ENCODE data around the gene COL6A3.

COL6A3 gene

GRCh38 chr2:237353215-237353614, 60.7 kb downstream of the COL6A3 start:
- Histone ChIP-seq H3K4me1 (ENCODE audit: control insufficient read depth, insufficient read depth, low read length, poor library complexity, severe bottlenecking) (no peaks in the 10 kb centered on the region), H3K9me3 (ENCODE audit: control insufficient read depth, low read length) (no peaks in the 10 kb centered on the region), H3K4me3 (ENCODE audit: insufficient read depth, low read depth, low read length, poor library complexity, severe bottlenecking) (no peak overlapping the region), H3K27ac (ENCODE audit: insufficient read depth, low read length, poor library complexity, severe bottlenecking) (no peak overlapping the region), H3K36me3 (ENCODE audit: control insufficient read depth, insufficient read depth, low read length) (no peaks in the 10 kb centered on the region), H3K27me3 (replicated peaks; ENCODE audit: control insufficient read depth, insufficient read depth, low read length, poor library complexity, severe bottlenecking) (no peaks in the 10 kb centered on the region)
- DNase-seq, result no peak

GRCh38 chr2:237352279-237352845, 61.6 kb downstream of the COL6A3 start:
- Histone ChIP-seq H3K27ac (ENCODE audit: insufficient read depth, low read length, poor library complexity, severe bottlenecking) (no peak overlapping the region), H3K4me3 (ENCODE audit: insufficient read depth, low read depth, low read length, poor library complexity, severe bottlenecking) (no peak overlapping the region), H3K36me3 (ENCODE audit: control insufficient read depth, insufficient read depth, low read length) (no peaks in the 10 kb centered on the region), H3K4me1 (ENCODE audit: control insufficient read depth, insufficient read depth, low read length, poor library complexity, severe bottlenecking) (no peaks in the 10 kb centered on the region), H3K9me3 (ENCODE audit: control insufficient read depth, low read length) (no peaks in the 10 kb centered on the region), H3K27me3 (replicated peaks; ENCODE audit: control insufficient read depth, insufficient read depth, low read length, poor library complexity, severe bottlenecking) (no peaks in the 10 kb centered on the region)
- DNase-seq, result no peak

- no peak for DNase-seq
- Histone ChIP-seq H3K27ac (ENCODE audit: insufficient read depth, low read length, poor library complexity, severe bottlenecking) (no peak overlapping the region), H3K4me3 (ENCODE audit: insufficient read depth, low read depth, low read length, poor library complexity, severe bottlenecking) (no peak overlapping the region), H3K9me3 (ENCODE audit: control insufficient read depth, low read length) (no peaks in the 10 kb centered on the region), H3K27me3 (replicated peaks; ENCODE audit: control insufficient read depth, insufficient read depth, low read length, poor library complexity, severe bottlenecking) (no peaks in the 10 kb centered on the region), H3K4me1 (ENCODE audit: control insufficient read depth, insufficient read depth, low read length, poor library complexity, severe bottlenecking) (no peaks in the 10 kb centered on the region), H3K36me3 (ENCODE audit: control insufficient read depth, insufficient read depth, low read length) (no peaks in the 10 kb centered on the region)
Measured at GRCh38 chr2:237351796-237352195, 62.2 kb downstream of the COL6A3 start.

GRCh38 chr2:237351046-237351445, 62.9 kb downstream of the COL6A3 start:
- H3K27me3 ChIP-seq (replicated peaks; ENCODE audit: control insufficient read depth, insufficient read depth, low read length, poor library complexity, severe bottlenecking), result no peaks in the 10 kb centered on the region
- no peaks in the 10 kb centered on the region for H3K4me1 ChIP-seq (ENCODE audit: control insufficient read depth, insufficient read depth, low read length, poor library complexity, severe bottlenecking)
- H3K36me3 ChIP-seq (ENCODE audit: control insufficient read depth, insufficient read depth, low read length), result no peaks in the 10 kb centered on the region
- H3K9me3 ChIP-seq (ENCODE audit: control insufficient read depth, low read length), result no peaks in the 10 kb centered on the region
- H3K27ac ChIP-seq (ENCODE audit: insufficient read depth, low read length, poor library complexity, severe bottlenecking), result no peak overlapping the region
- H3K4me3 ChIP-seq (ENCODE audit: insufficient read depth, low read depth, low read length, poor library complexity, severe bottlenecking), result no peak overlapping the region
- no peak for DNase-seq

- Histone ChIP-seq H3K9me3 (ENCODE audit: control insufficient read depth, low read length) (no peaks in the 10 kb centered on the region), H3K4me3 (ENCODE audit: insufficient read depth, low read depth, low read length, poor library complexity, severe bottlenecking) (no peak overlapping the region), H3K36me3 (ENCODE audit: control insufficient read depth, insufficient read depth, low read length) (no peaks in the 10 kb centered on the region), H3K27ac (ENCODE audit: insufficient read depth, low read length, poor library complexity, severe bottlenecking) (no peak overlapping the region), H3K27me3 (replicated peaks; ENCODE audit: control insufficient read depth, insufficient read depth, low read length, poor library complexity, severe bottlenecking) (no peaks in the 10 kb centered on the region), H3K4me1 (ENCODE audit: control insufficient read depth, insufficient read depth, low read length, poor library complexity, severe bottlenecking) (no peaks in the 10 kb centered on the region)
- DNase-seq, result no peak
Measured at GRCh38 chr2:237350597-237350996, 63.4 kb downstream of the COL6A3 start.

- Histone ChIP-seq H3K4me3 (ENCODE audit: insufficient read depth, low read depth, low read length, poor library complexity, severe bottlenecking) (no peak overlapping the region), H3K4me1 (ENCODE audit: control insufficient read depth, insufficient read depth, low read length, poor library complexity, severe bottlenecking) (no peaks in the 10 kb centered on the region), H3K36me3 (ENCODE audit: control insufficient read depth, insufficient read depth, low read length) (no peaks in the 10 kb centered on the region), H3K27ac (ENCODE audit: insufficient read depth, low read length, poor library complexity, severe bottlenecking) (no peak overlapping the region), H3K9me3 (ENCODE audit: control insufficient read depth, low read length) (no peaks in the 10 kb centered on the region), H3K27me3 (replicated peaks; ENCODE audit: control insufficient read depth, insufficient read depth, low read length, poor library complexity, severe bottlenecking) (no peaks in the 10 kb centered on the region)
- DNase-seq, result no peak
Measured at GRCh38 chr2:237350070-237350469, 63.9 kb downstream of the COL6A3 start.

GRCh38 chr2:237348281-237348865, 65.6 kb downstream of the COL6A3 start:
- Histone ChIP-seq H3K36me3 (ENCODE audit: control insufficient read depth, insufficient read depth, low read length) (no peaks in the 10 kb centered on the region), H3K4me3 (ENCODE audit: insufficient read depth, low read depth, low read length, poor library complexity, severe bottlenecking) (no peak overlapping the region), H3K9me3 (ENCODE audit: control insufficient read depth, low read length) (no peaks in the 10 kb centered on the region), H3K27ac (ENCODE audit: insufficient read depth, low read length, poor library complexity, severe bottlenecking) (no peak overlapping the region), H3K27me3 (replicated peaks; ENCODE audit: control insufficient read depth, insufficient read depth, low read length, poor library complexity, severe bottlenecking) (no peaks in the 10 kb centered on the region), H3K4me1 (ENCODE audit: control insufficient read depth, insufficient read depth, low read length, poor library complexity, severe bottlenecking) (no peaks in the 10 kb centered on the region)
- no peak for DNase-seq

- H3K36me3 ChIP-seq (ENCODE audit: control insufficient read depth, insufficient read depth, low read length), result no peaks in the 10 kb centered on the region
- H3K4me1 ChIP-seq (ENCODE audit: control insufficient read depth, insufficient read depth, low read length, poor library complexity, severe bottlenecking), result no peaks in the 10 kb centered on the region
- DNase-seq, result no peak
- H3K27me3 ChIP-seq (replicated peaks; ENCODE audit: control insufficient read depth, insufficient read depth, low read length, poor library complexity, severe bottlenecking), result no peaks in the 10 kb centered on the region
- no peak overlapping the region for H3K27ac ChIP-seq (ENCODE audit: insufficient read depth, low read length, poor library complexity, severe bottlenecking)
- no peaks in the 10 kb centered on the region for H3K9me3 ChIP-seq (ENCODE audit: control insufficient read depth, low read length)
- H3K4me3 ChIP-seq (ENCODE audit: insufficient read depth, low read depth, low read length, poor library complexity, severe bottlenecking), result no peak overlapping the region
Measured at GRCh38 chr2:237345891-237346640, 67.9 kb downstream of the COL6A3 start.

GRCh38 chr2:237345411-237345810, 68.6 kb downstream of the COL6A3 start:
- Histone ChIP-seq H3K4me1 (ENCODE audit: control insufficient read depth, insufficient read depth, low read length, poor library complexity, severe bottlenecking) (no peaks in the 10 kb centered on the region), H3K9me3 (ENCODE audit: control insufficient read depth, low read length) (no peaks in the 10 kb centered on the region), H3K36me3 (ENCODE audit: control insufficient read depth, insufficient read depth, low read length) (no peaks in the 10 kb centered on the region), H3K27me3 (replicated peaks; ENCODE audit: control insufficient read depth, insufficient read depth, low read length, poor library complexity, severe bottlenecking) (no peaks in the 10 kb centered on the region), H3K27ac (ENCODE audit: insufficient read depth, low read length, poor library complexity, severe bottlenecking) (no peak overlapping the region), H3K4me3 (ENCODE audit: insufficient read depth, low read depth, low read length, poor library complexity, severe bottlenecking) (no peak overlapping the region)
- DNase-seq, result no peak

GRCh38 chr2:237344942-237345341, 69.0 kb downstream of the COL6A3 start:
- Histone ChIP-seq H3K9me3 (ENCODE audit: control insufficient read depth, low read length) (no peaks in the 10 kb centered on the region), H3K27ac (ENCODE audit: insufficient read depth, low read length, poor library complexity, severe bottlenecking) (no peak overlapping the region), H3K4me3 (ENCODE audit: insufficient read depth, low read depth, low read length, poor library complexity, severe bottlenecking) (no peak overlapping the region), H3K27me3 (replicated peaks; ENCODE audit: control insufficient read depth, insufficient read depth, low read length, poor library complexity, severe bottlenecking) (no peaks in the 10 kb centered on the region), H3K4me1 (ENCODE audit: control insufficient read depth, insufficient read depth, low read length, poor library complexity, severe bottlenecking) (no peaks in the 10 kb centered on the region), H3K36me3 (ENCODE audit: control insufficient read depth, insufficient read depth, low read length) (no peaks in the 10 kb centered on the region)
- DNase-seq, result no peak
